ENCODE results near the gene BCL2L15. TPM values are rescaled to one million over a fixed set of nuclear protein-coding genes. Genes with fewer than 3 reads are reported as not detected.

Gene BCL2L15
- total and polyA plus RNA-seq, 2 of the 13 experiments (the other 11 are each of a cell fraction or from before 2014, with no cell fraction given) = 0.03 to 0.27 TPM

DNA sequence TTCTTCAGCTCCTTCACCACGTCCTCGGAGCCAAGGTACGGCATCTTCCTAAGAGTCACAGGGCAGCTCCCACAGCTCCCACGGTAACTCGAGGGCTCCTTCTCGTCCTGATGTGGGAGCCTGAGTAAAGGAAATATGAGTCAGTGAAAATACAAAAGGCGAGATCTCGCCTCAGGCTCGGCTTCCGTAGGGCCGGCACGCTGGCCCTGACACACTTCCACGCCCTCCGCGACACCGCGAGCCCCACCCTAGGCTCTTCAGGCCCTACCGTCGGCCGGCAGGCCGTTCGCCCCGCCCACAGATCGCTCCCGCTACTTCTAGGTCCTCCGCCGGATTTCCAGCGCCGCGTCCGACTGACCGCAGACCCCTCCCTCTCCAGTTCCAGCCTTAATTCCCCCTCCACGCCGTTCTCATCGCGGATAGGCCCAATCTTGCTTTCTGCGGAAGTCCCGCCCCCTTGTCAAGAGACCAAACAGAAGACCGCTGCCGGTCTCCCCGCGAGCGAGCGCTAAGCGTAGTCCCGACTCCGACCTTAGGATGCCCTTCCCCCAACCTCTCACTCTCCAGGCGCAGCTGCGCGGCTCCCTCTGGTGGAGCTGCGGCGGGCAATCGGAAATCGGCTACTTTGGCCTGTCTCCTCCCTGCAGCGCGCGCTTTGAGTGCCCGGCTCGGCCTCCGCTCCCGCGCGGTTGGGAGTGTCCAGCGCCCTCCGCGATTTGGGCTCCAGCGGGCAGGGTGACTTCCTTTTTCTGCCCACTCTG, 17.5 kb upstream of the BCL2L15 start, which contains the start of the genes AP4B1 and DCLRE1B (continued):
- TF ChIP-seq, protein P1, sequence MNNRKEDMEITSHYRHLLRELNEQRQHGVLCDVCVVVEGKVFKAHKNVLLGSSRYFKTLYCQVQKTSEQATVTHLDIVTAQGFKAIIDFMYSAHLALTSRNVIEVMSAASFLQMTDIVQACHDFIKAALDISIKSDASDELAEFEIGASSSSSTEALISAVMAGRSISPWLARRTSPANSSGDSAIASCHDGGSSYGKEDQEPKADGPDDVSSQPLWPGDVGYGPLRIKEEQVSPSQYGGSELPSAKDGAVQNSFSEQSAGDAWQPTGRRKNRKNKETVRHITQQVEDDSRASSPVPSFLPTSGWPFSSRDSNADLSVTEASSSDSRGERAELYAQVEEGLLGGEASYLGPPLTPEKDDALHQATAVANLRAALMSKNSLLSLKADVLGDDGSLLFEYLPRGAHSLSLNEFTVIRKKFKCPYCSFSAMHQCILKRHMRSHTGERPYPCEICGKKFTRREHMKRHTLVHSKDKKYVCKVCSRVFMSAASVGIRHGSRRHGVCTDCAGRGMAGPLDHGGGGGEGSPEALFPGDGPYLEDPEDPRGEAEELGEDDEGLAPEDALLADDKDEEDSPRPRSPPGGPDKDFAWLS (CRISPR knock-in tag; IDR thresholded peaks at IDR 0.05; ENCODE audit: borderline replicate concordance) = no peak
- TF ChIP-seq RFX1 (IDR thresholded peaks at IDR 0.05) (no peak), ZNF850 (CRISPR knock-in tag; conservative IDR thresholded peaks at IDR 0.05) (no peak), CHD4 (IDR thresholded peaks at IDR 0.05; ENCODE audit: borderline replicate concordance, low read length) (no peak), ZNF44 (CRISPR knock-in tag; IDR thresholded peaks at IDR 0.05) (0 out of 2 replicates have a peak, but pooled peaks have one; percentile 27), ZBTB43 (CRISPR knock-in tag; conservative IDR thresholded peaks at IDR 0.05) (no peak), TIGD3 (CRISPR knock-in tag; IDR thresholded peaks at IDR 0.05; ENCODE audit: borderline replicate concordance) (no peak), ZNF546 (CRISPR knock-in tag; conservative IDR thresholded peaks at IDR 0.05) (0 out of 2 replicates have a peak, but pooled peaks have one; percentile 50), HMG20A (CRISPR knock-in tag; IDR thresholded peaks at IDR 0.05; ENCODE audit: borderline replicate concordance) (no peak), PRPF4 (IDR thresholded peaks at IDR 0.05; ENCODE audit: low read depth, low read length, poor library complexity, severe bottlenecking) (peak; percentile 90), ZNF264 (CRISPR knock-in tag; IDR thresholded peaks at IDR 0.05) (no peak), SAP130 (CRISPR knock-in tag; IDR thresholded peaks at IDR 0.05; ENCODE audit: low read depth) (peak; percentile 99), ZNF17 (CRISPR knock-in tag; IDR thresholded peaks at IDR 0.05) (no peak), SRY (CRISPR knock-in tag; IDR thresholded peaks at IDR 0.05) (no peak)
- TF ChIP-seq, protein P2, sequence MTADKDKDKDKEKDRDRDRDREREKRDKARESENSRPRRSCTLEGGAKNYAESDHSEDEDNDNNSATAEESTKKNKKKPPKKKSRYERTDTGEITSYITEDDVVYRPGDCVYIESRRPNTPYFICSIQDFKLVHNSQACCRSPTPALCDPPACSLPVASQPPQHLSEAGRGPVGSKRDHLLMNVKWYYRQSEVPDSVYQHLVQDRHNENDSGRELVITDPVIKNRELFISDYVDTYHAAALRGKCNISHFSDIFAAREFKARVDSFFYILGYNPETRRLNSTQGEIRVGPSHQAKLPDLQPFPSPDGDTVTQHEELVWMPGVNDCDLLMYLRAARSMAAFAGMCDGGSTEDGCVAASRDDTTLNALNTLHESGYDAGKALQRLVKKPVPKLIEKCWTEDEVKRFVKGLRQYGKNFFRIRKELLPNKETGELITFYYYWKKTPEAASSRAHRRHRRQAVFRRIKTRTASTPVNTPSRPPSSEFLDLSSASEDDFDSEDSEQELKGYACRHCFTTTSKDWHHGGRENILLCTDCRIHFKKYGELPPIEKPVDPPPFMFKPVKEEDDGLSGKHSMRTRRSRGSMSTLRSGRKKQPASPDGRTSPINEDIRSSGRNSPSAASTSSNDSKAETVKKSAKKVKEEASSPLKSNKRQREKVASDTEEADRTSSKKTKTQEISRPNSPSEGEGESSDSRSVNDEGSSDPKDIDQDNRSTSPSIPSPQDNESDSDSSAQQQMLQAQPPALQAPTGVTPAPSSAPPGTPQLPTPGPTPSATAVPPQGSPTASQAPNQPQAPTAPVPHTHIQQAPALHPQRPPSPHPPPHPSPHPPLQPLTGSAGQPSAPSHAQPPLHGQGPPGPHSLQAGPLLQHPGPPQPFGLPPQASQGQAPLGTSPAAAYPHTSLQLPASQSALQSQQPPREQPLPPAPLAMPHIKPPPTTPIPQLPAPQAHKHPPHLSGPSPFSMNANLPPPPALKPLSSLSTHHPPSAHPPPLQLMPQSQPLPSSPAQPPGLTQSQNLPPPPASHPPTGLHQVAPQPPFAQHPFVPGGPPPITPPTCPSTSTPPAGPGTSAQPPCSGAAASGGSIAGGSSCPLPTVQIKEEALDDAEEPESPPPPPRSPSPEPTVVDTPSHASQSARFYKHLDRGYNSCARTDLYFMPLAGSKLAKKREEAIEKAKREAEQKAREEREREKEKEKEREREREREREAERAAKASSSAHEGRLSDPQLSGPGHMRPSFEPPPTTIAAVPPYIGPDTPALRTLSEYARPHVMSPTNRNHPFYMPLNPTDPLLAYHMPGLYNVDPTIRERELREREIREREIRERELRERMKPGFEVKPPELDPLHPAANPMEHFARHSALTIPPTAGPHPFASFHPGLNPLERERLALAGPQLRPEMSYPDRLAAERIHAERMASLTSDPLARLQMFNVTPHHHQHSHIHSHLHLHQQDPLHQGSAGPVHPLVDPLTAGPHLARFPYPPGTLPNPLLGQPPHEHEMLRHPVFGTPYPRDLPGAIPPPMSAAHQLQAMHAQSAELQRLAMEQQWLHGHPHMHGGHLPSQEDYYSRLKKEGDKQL (CRISPR knock-in tag; IDR thresholded peaks at IDR 0.05; ENCODE audit: low read depth) = peak; percentile 34; the same call in 1 of the 2 replicates
- TF ChIP-seq, protein P3, sequence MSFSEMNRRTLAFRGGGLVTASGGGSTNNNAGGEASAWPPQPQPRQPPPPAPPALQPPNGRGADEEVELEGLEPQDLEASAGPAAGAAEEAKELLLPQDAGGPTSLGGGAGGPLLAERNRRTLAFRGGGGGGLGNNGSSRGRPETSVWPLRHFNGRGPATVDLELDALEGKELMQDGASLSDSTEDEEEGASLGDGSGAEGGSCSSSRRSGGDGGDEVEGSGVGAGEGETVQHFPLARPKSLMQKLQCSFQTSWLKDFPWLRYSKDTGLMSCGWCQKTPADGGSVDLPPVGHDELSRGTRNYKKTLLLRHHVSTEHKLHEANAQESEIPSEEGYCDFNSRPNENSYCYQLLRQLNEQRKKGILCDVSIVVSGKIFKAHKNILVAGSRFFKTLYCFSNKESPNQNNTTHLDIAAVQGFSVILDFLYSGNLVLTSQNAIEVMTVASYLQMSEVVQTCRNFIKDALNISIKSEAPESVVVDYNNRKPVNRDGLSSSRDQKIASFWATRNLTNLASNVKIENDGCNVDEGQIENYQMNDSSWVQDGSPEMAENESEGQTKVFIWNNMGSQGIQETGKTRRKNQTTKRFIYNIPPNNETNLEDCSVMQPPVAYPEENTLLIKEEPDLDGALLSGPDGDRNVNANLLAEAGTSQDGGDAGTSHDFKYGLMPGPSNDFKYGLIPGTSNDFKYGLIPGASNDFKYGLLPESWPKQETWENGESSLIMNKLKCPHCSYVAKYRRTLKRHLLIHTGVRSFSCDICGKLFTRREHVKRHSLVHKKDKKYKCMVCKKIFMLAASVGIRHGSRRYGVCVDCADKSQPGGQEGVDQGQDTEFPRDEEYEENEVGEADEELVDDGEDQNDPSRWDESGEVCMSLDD (CRISPR knock-in tag; IDR thresholded peaks at IDR 0.05; ENCODE audit: borderline replicate concordance) = no peak

All from HepG2 (cell line).